ENCODE measurements around the gene HOMER2. TPM values are rescaled to one million over a fixed set of nuclear protein-coding genes. Genes with fewer than 3 reads are reported as not detected.
"Not testable (repeated sequence)": the region's sequence is repeated elsewhere in the genome, so short reads cannot be mapped to it uniquely, and the experiment has no call there.

The HOMER2 gene
- total RNA-seq, 1 experiment from 2014 or later, result 22.1 TPM

DNA sequence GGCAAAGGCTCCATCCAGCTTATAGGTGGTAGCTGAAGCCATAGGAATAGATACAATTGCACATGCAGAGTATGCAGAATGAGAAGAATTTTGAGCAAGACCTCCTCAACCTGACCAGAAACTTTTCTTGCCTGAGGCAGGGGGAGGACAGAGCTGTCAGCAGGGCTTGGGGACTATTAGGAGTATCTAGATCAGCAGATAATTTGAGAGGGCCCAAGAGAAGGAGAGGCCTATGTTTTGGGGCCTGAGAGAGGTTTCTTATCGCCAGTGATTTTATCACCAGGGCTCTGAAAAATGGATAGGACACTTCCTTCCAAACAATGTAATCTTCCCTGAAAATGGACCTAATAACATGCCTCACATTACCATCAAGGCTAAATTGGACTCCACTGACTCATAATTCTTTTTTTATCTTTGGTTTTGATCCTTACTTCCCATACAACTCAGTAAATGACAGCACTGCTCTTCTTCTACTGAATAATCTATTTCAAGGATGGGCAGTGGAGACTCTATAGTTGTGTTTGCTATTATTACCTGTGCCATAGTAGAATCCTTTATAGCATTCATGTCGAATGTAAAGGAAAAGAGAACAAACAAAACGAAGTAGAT is 17.7 kb upstream of the HOMER2 start:
- in situ Hi-C loops (cut with HindIII; ENCODE audit: low pct_unique_long_range_greater_than_20kb, low sequenced_read_pairs), result no loop called here
- DNase-seq (ENCODE audit: low read depth), result no peak

DNA sequence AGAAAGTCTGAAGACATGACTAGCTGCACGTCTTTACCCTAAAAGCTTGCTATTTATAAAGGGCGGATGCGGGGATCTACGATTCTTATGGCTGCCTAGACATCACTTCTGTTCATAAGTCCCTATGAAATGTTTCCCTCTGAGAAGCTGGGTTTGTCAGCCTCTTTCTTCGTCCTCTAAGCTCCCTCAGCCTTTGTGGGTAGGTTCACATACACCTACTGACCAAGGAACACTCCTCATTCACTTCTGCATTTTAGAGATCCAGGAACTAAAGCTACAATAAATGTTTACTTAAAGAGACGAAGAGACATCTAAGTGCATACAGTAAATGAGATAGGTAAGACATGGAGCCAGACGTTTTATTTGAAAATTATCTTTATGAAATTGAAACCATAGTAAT is 16.8 kb upstream of the HOMER2 start:
- in situ Hi-C loops (cut with HindIII; ENCODE audit: low pct_unique_long_range_greater_than_20kb, low sequenced_read_pairs), result no loop called here
- no peak for DNase-seq (ENCODE audit: low read depth)

DNA sequence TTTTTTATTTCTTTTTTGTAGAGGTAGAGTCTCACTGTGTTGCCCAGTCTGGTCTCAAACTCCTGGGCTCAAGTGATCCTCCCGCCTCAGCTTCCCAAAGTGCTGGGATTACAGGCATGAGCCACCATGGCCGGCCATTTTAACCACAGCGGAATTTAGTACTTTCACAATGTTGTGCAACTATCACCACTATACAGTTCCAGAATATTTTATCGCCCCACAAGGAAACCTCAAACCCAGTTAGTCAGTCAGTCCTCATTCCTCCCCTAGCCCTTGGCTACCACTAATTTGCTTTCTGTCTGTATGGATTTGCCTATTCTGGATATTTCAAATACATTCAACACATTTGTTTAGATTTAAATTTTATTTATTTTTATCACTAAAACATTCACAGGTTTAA is 15.5 kb upstream of the HOMER2 start:
- DNase-seq (ENCODE audit: low read depth), result no peak
- in situ Hi-C loops (cut with HindIII; ENCODE audit: low pct_unique_long_range_greater_than_20kb, low sequenced_read_pairs), result no loop called here

DNA sequence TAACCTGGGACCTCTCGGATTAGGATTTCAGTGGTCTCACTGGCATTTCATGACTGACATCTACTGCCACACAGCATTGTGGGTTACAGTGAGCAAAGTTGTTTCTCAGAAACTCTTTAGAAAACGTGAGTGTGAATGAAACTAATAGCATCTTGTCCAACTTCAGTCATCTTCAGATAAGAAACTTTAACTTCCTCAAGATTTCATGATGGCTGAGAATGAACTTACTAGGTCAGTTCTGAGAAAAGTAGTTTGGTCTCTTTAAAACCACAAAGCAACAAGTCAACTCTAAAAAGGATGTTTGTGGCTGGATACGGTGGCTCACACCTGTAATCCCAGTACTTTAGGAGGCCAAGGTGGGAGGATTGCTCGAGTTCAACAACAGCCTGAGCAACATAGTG is 14.2 kb upstream of the HOMER2 start:
- in situ Hi-C loops (cut with HindIII; ENCODE audit: low pct_unique_long_range_greater_than_20kb, low sequenced_read_pairs), result no loop called here
- no peak for DNase-seq (ENCODE audit: low read depth)

DNA sequence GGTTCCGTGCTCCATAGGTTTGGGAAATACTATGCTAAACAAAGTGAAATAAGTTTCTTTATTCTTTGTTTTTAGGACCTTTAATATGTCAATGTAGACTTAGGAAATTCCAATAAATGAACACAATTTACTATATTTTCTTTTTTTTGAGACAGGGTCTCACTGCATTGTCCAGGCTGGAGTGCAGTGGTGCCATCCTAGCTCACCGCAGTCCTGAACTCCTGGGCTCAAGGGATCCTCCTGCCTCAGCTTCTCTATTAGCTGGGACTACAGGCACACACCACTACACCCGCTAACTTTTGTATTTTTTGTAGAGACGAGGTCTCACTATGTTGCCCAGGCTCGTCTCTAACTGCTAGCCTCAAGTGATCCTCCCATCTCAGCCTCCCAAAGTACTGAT is 12.4 kb upstream of the HOMER2 start:
- in situ Hi-C loops (cut with HindIII; ENCODE audit: low pct_unique_long_range_greater_than_20kb, low sequenced_read_pairs), result no loop called here
- DNase-seq (ENCODE audit: low read depth), result no peak

DNA sequence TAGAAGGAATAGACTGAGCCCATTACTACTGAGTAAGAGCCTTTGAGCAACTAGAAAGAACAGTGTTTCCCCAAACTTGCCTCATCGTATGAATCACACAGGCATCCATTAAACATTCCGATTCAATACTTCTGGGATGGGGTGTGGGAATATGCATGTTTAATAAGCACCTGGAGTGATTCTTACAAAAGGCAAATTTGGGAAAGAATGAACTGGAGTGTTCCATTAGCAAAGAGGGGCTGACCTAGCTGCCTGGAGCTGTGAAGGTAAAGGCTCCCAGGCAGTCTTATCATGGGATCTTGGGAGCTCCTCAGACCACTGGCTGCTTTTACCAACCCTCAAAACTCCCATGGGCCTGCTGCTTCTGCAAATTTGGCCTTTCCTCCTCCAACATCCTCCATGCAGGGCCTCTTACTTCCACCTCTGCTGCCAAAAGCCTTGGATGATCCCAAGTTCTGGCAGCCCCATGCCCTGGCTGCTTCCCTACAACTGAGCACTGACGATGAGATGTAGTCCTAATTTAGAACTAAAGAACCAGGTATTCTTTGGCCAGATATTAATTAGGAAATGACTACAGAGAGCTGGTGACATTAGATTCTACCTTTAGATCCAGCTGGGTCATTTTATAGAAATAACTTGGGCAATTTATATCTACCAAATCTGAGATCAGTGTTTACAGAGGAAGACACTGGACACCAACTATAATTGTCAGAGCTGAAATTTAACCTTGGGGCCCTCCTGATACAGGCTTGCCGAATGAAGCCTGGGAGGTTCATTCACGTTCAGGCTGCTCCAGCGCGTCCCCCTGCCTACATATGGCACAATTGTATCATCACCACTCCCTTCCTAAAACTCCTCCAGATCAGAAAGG is 11.2 kb upstream of the HOMER2 start:
- DNase-seq (ENCODE audit: low read depth), result no peak
- in situ Hi-C loops (cut with HindIII; ENCODE audit: low pct_unique_long_range_greater_than_20kb, low sequenced_read_pairs), result no loop called here

DNA sequence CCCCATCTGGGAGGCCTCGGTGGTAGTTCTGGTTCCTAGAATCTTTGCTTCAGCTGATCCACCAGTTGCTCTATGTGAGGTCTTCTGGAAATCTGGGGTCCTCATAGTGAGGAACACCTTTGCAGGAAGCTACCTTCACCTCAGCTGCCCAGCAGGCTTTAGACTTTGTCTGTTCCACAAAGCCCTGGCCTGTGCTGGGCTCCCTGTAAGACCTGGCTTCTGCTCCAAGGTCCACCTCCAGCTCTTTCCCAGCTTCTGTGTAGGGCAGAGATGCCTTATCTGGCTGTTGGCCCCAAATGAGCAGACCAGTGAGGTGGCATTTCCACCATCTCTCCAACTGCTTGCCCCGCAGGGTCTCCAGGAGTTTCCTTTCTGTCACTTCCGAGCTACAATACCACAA is 8.2 kb upstream of the HOMER2 start:
- DNase-seq (ENCODE audit: low read depth), result no peak
- in situ Hi-C loops (cut with HindIII; ENCODE audit: low pct_unique_long_range_greater_than_20kb, low sequenced_read_pairs), result no loop called here

DNA sequence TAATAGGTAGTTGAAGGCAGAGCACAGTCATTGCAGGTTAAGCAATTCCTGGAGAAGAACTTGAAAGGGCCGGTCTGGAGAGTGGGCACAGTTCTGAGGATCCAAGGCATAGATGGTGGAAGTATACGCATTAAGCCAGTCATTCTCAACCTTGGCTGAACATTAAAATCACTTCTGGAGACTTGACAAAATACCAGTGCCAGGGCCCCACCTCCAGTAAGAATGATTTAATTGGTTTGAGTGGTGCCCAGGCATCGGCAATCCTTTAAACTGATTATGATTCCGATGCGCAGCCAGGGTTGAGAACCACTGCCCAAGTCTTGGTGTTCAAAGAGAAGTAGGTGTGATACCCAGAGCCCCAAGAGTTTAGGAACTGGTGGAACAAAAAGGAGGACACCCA is 6.9 kb upstream of the HOMER2 start:
- no peak for DNase-seq (ENCODE audit: low read depth)
- in situ Hi-C loops (cut with HindIII; ENCODE audit: low pct_unique_long_range_greater_than_20kb, low sequenced_read_pairs), result no loop called here

DNA sequence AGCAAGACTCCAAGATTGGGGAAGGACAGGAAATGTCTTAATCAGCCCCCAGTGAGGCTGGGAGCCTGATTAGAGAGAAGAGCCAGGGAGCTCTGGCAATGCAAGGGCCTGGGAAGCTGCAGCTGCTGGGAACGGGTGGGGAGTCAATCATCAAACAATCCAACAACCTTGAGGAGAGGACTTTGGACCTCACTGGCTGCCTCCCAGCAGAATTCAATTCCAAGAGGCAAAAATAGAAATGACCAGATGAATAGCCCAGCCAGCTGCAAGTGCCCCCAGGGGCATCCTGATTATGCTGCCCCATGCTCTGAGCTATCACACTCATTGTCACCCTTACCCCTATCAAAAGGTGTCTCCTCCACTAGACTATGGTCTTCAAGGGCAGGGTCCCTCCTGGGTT is 6.1 kb upstream of the HOMER2 start:
- in situ Hi-C loops (cut with HindIII; ENCODE audit: low pct_unique_long_range_greater_than_20kb, low sequenced_read_pairs), result no loop called here
- DNase-seq (ENCODE audit: low read depth), result no peak

DNA sequence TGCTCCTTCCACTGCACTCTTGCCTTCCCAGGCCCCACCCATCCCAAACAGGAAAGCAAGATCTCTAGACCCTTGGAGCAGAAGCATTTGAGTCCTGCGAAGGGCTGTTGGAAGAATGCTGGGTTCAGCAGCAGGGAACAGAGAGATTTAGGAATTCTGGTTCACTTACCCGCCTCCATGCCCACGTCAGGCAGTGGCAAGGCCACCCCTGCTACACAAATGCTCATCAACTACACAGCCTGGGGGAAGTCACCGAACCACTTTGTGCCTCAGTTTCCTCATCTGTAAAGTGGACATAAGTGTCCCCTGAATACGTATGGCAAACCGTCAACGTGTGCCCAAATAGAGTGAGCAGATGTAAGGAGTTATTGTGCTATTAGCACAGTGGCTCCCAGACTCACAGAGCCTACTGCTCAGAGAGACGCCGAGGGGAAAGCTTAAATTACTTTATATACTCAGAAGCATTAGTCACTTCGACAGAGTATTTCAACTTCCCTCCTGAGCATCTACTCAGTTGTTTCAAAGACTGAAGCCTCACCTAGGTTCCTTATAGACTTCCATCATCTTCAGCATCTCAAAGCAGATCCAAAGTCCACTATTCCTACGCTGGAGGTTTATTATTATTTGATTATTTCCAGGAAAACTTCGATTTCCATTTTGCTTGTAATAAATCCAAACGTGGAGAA is 905 bp downstream of the HOMER2 start:
- in situ Hi-C loops (cut with HindIII; ENCODE audit: low pct_unique_long_range_greater_than_20kb, low sequenced_read_pairs), result no loop called here
- peak; percentile 17 for DNase-seq (ENCODE audit: low read depth)

DNA sequence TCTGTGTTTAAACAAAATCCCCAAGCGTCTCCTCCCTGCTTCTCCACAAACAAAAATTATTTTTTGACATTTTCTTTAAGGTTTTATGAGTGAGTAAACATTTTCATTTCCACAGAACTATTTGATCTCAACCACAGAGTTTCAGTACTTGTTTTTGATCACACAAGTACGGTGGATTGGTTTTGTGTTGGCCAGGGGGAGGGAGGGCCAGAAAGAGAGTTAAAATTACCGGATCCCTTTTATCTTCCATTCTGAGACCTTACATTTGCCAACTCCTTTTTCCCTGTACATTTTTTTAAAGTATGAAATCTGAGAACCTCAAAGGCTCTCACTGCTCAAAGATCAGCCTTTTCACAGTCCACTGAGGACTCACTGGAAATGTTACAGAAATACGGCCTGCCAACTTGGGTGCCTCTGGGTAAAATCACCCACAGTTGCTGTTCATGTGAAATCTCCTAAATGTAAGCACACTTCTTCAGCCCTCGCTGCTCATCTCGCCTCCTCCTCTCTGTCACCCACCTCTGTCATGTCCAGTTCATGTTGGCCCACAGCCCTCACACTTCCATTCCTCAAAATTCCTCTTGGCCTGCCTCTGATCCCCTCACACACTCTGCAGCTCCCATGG is 1.7 kb downstream of the HOMER2 start:
- in situ Hi-C loops (cut with HindIII; ENCODE audit: low pct_unique_long_range_greater_than_20kb, low sequenced_read_pairs), result no loop called here
- no peak for DNase-seq (ENCODE audit: low read depth)

DNA sequence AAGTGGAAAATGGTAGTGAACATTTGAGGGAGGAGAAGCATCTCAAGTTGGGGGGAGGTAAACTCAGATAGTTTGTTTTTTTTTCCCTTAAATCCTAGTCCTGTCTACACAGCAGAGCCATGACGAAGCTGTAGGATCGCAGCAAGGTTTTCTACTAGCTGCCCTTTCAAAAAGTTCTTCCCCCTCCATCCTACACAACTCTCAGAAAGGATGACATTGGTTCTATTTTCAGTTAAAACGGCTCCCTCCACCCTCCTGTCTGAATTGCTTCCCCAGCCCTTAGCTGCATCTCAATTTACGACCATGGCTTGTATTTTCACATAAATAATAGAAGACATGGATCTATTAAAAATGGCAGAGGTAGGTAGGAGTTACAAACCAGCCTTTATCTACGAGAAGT is 2.2 kb downstream of the HOMER2 start:
- in situ Hi-C loops (cut with HindIII; ENCODE audit: low pct_unique_long_range_greater_than_20kb, low sequenced_read_pairs), result no loop called here
- DNase-seq (ENCODE audit: low read depth), result no peak

DNA sequence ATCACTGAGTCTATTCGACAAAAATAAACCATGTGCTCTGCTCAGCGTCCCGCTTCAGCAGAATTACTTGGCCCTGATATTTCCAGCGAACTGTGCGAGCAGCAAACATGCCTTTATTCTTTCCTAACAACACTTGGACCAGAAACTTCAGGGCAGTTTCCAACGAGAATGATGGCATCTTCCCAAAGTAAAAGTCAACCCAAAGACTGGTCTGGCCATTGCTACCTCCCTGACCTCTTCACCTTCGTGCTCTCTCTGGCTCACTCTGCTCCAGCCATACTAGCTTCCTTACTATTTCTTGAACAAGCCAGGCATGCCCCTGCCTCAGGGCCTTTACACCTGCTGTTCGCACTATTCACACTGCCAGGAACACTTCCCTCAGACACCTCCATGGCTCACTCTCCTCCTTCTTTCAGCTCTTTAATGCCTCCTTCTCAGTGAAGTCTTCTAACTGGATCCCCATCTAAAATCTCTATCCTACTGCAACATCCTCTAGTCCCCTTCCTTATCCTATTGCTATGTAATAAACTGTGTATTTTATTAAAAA is 6.3 kb downstream of the HOMER2 start:
- no peak for DNase-seq (ENCODE audit: low read depth)
- in situ Hi-C loops (cut with HindIII; ENCODE audit: low pct_unique_long_range_greater_than_20kb, low sequenced_read_pairs), result no loop called here

DNA sequence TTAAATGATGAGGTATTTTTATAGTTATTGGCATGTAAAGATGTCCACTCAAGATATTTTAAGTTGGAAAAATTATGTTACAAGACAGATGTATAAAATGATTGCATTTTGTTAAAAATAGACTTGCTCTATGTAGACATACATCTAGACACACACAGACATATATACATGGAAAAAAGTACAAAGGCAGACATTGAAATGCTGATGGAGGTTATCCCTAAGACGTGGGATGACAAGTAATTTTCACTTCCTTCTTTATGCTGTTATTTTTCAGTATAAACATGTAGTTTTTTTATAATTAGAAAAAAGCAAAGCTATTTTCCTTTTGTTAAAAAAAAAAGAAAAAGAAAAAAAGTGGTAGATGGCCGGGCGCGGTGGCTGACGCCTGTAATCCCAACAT is 7.2 kb downstream of the HOMER2 start:
- no peak for DNase-seq (ENCODE audit: low read depth)
- in situ Hi-C loops (cut with HindIII; ENCODE audit: low pct_unique_long_range_greater_than_20kb, low sequenced_read_pairs), result no loop called here

DNA sequence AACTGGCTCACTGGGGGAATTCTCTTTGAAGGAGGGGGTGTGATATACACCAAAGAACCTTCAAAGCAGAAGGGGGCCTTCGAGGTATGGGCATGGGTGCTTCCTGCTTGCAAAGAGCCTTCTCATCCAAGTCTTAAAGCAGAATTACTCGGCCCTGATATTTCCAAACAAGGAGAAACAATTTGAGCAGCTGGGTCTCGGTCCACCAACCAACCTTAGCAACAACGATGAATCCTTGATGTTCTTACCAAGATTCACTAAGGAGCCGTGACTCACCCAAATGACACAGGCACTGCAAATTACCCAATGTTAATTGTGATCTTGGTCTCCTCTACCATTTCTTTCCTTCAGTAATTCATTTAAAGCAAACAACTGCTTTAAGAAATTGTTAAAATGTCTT is 7.7 kb downstream of the HOMER2 start:
- in situ Hi-C loops (cut with HindIII; ENCODE audit: low pct_unique_long_range_greater_than_20kb, low sequenced_read_pairs), result no loop called here

DNA sequence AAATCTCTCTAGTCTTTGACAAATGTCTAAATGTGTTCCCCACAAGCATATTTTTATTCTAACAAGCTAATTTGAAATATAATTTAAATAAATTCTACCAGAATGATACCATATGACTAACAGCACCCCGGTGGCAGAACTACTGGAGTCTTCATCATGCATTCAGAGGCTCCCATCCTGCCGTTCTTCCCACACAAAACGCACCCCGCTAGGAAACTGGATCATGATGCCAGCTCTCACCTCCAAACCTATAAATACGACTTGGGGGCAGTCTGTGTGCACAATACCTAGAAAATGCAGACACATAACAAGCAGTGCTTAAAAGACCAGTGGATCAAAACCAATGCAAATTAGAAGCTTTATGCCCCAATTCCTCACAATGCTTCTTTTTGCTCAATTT is 8.5 kb downstream of the HOMER2 start:
- DNase-seq (ENCODE audit: low read depth), result no peak

More for the DNA sequence above, 7.7 kb downstream of the HOMER2 start:
- DNase-seq (ENCODE audit: low read depth), result peak; percentile 85

DNA sequence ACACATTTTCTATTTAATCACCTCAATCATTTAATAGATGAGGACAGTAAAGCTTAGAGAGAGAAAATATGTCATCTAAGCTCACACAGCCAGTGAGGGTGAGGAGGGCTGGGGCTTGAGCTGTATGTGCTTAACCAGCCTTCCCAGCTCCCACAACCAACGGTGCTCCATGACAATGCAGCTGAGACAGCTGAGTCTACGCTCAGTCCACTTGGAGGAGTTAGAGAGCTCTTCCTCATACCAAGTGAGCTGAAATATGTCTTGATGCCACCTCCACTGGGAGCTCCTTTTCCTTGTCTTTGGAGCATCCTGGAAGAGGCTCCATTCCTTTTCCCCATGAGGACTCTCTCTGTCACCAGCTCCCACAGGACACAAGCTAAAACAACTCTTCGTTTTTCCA is 9.3 kb downstream of the HOMER2 start:
- DNase-seq (ENCODE audit: low read depth), result peak; percentile 36
- in situ Hi-C loops (cut with HindIII; ENCODE audit: low pct_unique_long_range_greater_than_20kb, low sequenced_read_pairs), result no loop called here

More for the DNA sequence above, 8.5 kb downstream of the HOMER2 start:
- in situ Hi-C loops (cut with HindIII; ENCODE audit: low pct_unique_long_range_greater_than_20kb, low sequenced_read_pairs), result no loop called here

DNA sequence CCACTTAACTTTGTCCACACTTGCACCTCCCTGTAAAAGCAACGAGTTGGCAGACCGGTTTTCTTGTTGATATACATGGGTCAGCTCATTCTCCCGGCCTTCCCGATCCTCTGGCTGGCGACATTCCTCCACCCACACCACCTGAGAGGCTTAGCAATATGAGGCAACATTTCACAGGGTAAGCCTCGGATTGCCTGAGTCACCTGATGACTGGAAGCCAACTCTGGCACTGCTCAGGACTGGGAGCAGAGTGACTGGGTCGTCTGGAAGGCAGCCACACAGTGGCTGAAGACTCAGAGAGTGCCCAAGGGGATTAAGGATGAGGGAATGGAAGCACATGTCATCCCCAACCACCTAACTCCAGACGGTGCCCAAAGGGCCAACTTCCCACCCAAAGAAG is 9.8 kb downstream of the HOMER2 start:
- in situ Hi-C loops (cut with HindIII; ENCODE audit: low pct_unique_long_range_greater_than_20kb, low sequenced_read_pairs), result no loop called here
- peak; percentile 80 for DNase-seq (ENCODE audit: low read depth)

DNA sequence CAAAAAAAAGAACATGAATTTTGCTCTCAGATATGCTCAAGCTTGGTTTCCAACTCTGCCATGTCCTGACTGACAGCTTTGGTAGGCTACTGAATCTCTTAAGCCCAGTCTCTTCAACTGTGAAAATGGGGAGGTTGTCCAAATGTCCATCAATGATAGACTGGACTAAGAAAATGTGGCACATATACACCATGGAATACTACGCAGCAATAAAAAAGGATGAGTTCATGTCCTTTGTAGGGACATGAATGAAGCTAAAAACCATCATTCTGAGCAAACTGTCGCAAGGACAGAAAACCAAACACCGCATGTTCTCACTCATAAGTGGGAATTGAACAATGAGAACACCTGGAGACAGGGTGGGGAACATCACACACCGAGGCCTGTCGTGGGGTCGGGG is 12.8 kb downstream of the HOMER2 start:
- DNase-seq (ENCODE audit: low read depth); in situ Hi-C loops (cut with HindIII; ENCODE audit: low pct_unique_long_range_greater_than_20kb, low sequenced_read_pairs): not testable (repeated sequence)

All from Caki2 (cell line).